Thyroid gland (tissue), 4 donors: ENCODE data around the gene TMOD3. TPM values are rescaled to one million over a fixed set of nuclear protein-coding genes. Genes with fewer than 3 reads are reported as not detected.

Experiments
- DNase-seq, 2 donors: peaks; one replicate each; pipeline ENCODE4 v3.0.0-alpha.2; 2019
- H3K27ac ChIP-seq, 3 donors: fragments of 200-600 bp; sonication (generic); 1 replicate in 2 of 3; 2 replicates in 1 of 3; pipeline ENCODE4 v1.5.1; 2016 to 2019; ENCODE audit warnings: mild to moderate bottlenecking in 1 of 3, moderate library complexity in 1 of 3
- H3K27me3 ChIP-seq: fragments of 200-600 bp; sonication (generic); one replicate; pipeline ENCODE4 v1.5.1; 2019
- H3K36me3 ChIP-seq, 2 donors: fragments of 200-600 bp; sonication (generic); one replicate each; pipeline ENCODE4 v1.5.1; 2016 to 2019
- H3K4me1 ChIP-seq, 2 donors: fragments of 200-600 bp; sonication (generic); one replicate each; pipeline ENCODE4 v1.5.1; 2017 to 2019
- H3K4me3 ChIP-seq, 3 donors: fragments of 200-600 bp; sonication (generic); replicated peaks in 1 of 3; 1 replicate in 2 of 3; 2 replicates in 1 of 3; pipeline ENCODE4 v1.5.1; 2016; ENCODE audit warnings: mild to moderate bottlenecking in 1 of 3
- H3K9me3 ChIP-seq: fragments of 200-600 bp; sonication (generic); one replicate; pipeline ENCODE4 v1.5.1; 2017
- CTCF ChIP-seq, 6 experiments: fragments of 200-600 bp in 3 of 6; fragments of 450-650 bp in 3 of 6; sonication (generic) in 3 of 6; IDR thresholded peaks; one replicate each; pipeline ENCODE4 v1.5.1; 2016 to 2019; ENCODE audit warnings: antibody characterized with exemption in 6 of 6, mild to moderate bottlenecking in 2 of 6, inconsistent platforms in 1 of 6, moderate library complexity in 1 of 6
- POLR2A ChIP-seq, 2 donors: fragments of 450-650 bp; IDR thresholded peaks; one replicate each; pipeline ENCODE4 v1.6.1; 2017; ENCODE audit warnings: antibody characterized with exemption in 2 of 2, mild to moderate bottlenecking in 2 of 2, moderate library complexity in 1 of 2
- WGBS, 2 donors: methylation state at CpG; one replicate each; pipeline ENCODE4 v1.1.5; 2017; 5-methylcytosine and 5-hydroxymethylcytosine counted together
- intact Hi-C: fragments of 100-400 bp; cut with DNase I; formaldehyde crosslinking; loops from one replicate; pipeline ENCODE4 v1.15.1; 2023
- total RNA-seq, 4 donors: library from RNA; depleted of rRNA; stranded (reverse); fragments of >200 nt; gene quantifications; one replicate each; pipeline ENCODE4 v1.2.3, GENCODE V29; 2016

TMOD3 gene
- total RNA-seq, 4 donors from 2014 or later: 24.3 to 42.7 (median 30.9) TPM

- H3K27me3 ChIP-seq: no peaks in the 10 kb centered on the region
- no peak overlapping the region for H3K27ac ChIP-seq
- H3K4me3 ChIP-seq: no peak overlapping the region
- intact Hi-C loops: no loop called here
- peaks cover 10 to 16% of the 10 kb centered on the region in 2 donors for H3K36me3 ChIP-seq
- no peak for TF ChIP-seq CTCF (IDR thresholded peaks at IDR 0.05)
- TF ChIP-seq POLR2A (IDR thresholded peaks at IDR 0.05): no peak
- no peaks in the 10 kb centered on the region for H3K9me3 ChIP-seq
- 96 to 99% methylated on average over 4 of the region's 4 CpGs for WGBS, 2 donors
- no peak for DNase-seq
- no peaks in the 10 kb centered on the region for H3K4me1 ChIP-seq
Measured at GRCh38 chr15:51864408-51865056, 35.1 kb downstream of the TMOD3 start.

- Histone ChIP-seq H3K27ac (no peak overlapping the region), H3K4me1 (no peaks in the 10 kb centered on the region), H3K9me3 (no peaks in the 10 kb centered on the region), H3K27me3 (no peaks in the 10 kb centered on the region), H3K4me3 (no peak overlapping the region), H3K36me3 (peaks cover 10 to 24% of the 10 kb centered on the region in 2 donors)
- WGBS, 2 donors: 97 to 100% methylated on average over 1 of the region's 1 CpG
- no peak for DNase-seq
- intact Hi-C loops: no loop called here
- no peak for TF ChIP-seq CTCF (IDR thresholded peaks at IDR 0.05)
- TF ChIP-seq POLR2A (IDR thresholded peaks at IDR 0.05): no peak
Measured at GRCh38 chr15:51865317-51865716, 35.9 kb downstream of the TMOD3 start.

GRCh38 chr15:51866161-51866560, 36.7 kb downstream of the TMOD3 start:
- H3K27ac ChIP-seq: no peak overlapping the region
- WGBS, 2 donors: 95 to 98% methylated on average over 4 of the region's 4 CpGs
- intact Hi-C loops: no loop called here
- no peaks in the 10 kb centered on the region for H3K4me1 ChIP-seq
- TF ChIP-seq POLR2A (IDR thresholded peaks at IDR 0.05) (no peak), CTCF (IDR thresholded peaks at IDR 0.05) (no peak)
- H3K4me3 ChIP-seq: no peak overlapping the region
- peaks cover 10 to 29% of the 10 kb centered on the region in 2 donors for H3K36me3 ChIP-seq
- no peaks in the 10 kb centered on the region for H3K9me3 ChIP-seq
- DNase-seq: no peak
- no peaks in the 10 kb centered on the region for H3K27me3 ChIP-seq

- H3K27me3 ChIP-seq: no peaks in the 10 kb centered on the region
- TF ChIP-seq CTCF (IDR thresholded peaks at IDR 0.05) (no peak), POLR2A (IDR thresholded peaks at IDR 0.05) (no peak)
- WGBS, 2 donors: 96 to 98% methylated on average over 1 of the region's 1 CpG
- no peak overlapping the region for H3K27ac ChIP-seq
- peaks cover 10 to 29% of the 10 kb centered on the region in 2 donors for H3K36me3 ChIP-seq
- no peaks in the 10 kb centered on the region for H3K4me1 ChIP-seq
- H3K9me3 ChIP-seq: no peaks in the 10 kb centered on the region
- DNase-seq: no peak
- intact Hi-C loops: no loop called here
- H3K4me3 ChIP-seq: no peak overlapping the region
Measured at GRCh38 chr15:51866751-51867150, 37.3 kb downstream of the TMOD3 start.

- Histone ChIP-seq H3K36me3 (peaks cover 3 to 17% of the 10 kb centered on the region in 2 donors), H3K4me1 (no peaks in the 10 kb centered on the region), H3K4me3 (no peak overlapping the region), H3K9me3 (no peaks in the 10 kb centered on the region), H3K27me3 (no peaks in the 10 kb centered on the region), H3K27ac (no peak overlapping the region)
- intact Hi-C loops: no loop called here
- no peak for DNase-seq
- WGBS, 2 donors: 77 to 80% methylated on average over 2 of the region's 2 CpGs
- TF ChIP-seq POLR2A (IDR thresholded peaks at IDR 0.05) (no peak), CTCF (IDR thresholded peaks at IDR 0.05) (no peak)
Measured at GRCh38 chr15:51869060-51869421, 39.6 kb downstream of the TMOD3 start.
